ENCODE data around the gene ZNF19. TPM values are rescaled to one million over a fixed set of nuclear protein-coding genes. Genes with fewer than 3 reads are reported as not detected.
A peak's percentile ranks its signal among the peaks of the same experiment; 100 is the strongest.

The ZNF19 gene
- total RNA-seq, 4 donors from 2014 or later = 2.3 to 4.0 (median 2.9) TPM

- no peak for TF ChIP-seq EP300 (IDR thresholded peaks at IDR 0.05)
- TF ChIP-seq POLR2A (IDR thresholded peaks at IDR 0.05; ENCODE audit: low read depth) = no peak
- TF ChIP-seq CTCF (IDR thresholded peaks at IDR 0.05) = no peak
- no peak for TF ChIP-seq POLR2AphosphoS5 (IDR thresholded peaks at IDR 0.05)
- Histone ChIP-seq H3K4me1 (peaks cover 6 to 17% (median 16%) of the 10 kb centered on the region in 4 donors), H3K36me3 (peaks cover 16 to 44% (median 28%) of the 10 kb centered on the region in 4 donors), H3K4me3 (no peak overlapping the region), H3K27ac (replicated peaks in 1 of 4) (no peak overlapping the region), H3K27me3 (no peaks in the 10 kb centered on the region), H3K9me3 (no peaks in the 10 kb centered on the region)
- WGBS = 100% methylated on average over 2 of the region's 2 CpGs
- no peak for DNase-seq (ENCODE audit: extremely low spot score)
- intact Hi-C loops (cut with DNase I) = no loop called here
Observed at GRCh38 chr16:71480956-71481355, 8.2 kb downstream of the ZNF19 start.

- H3K36me3 ChIP-seq = peaks cover 25 to 59% (median 43%) of the 10 kb centered on the region in 4 donors
- H3K27ac ChIP-seq (replicated peaks in 1 of 4) = no peak overlapping the region
- 57% methylated on average over 3 of the region's 3 CpGs for WGBS
- H3K27me3 ChIP-seq = no peaks in the 10 kb centered on the region
- peaks cover 6 to 12% (median 10%) of the 10 kb centered on the region in 4 donors for H3K4me1 ChIP-seq
- H3K4me3 ChIP-seq = no peak overlapping the region
- no peaks in the 10 kb centered on the region for H3K9me3 ChIP-seq
- no peak for DNase-seq (ENCODE audit: extremely low spot score)
- no peak for TF ChIP-seq POLR2A (IDR thresholded peaks at IDR 0.05; ENCODE audit: low read depth)
- peak in 1 of 3 experiments; percentile 10 for TF ChIP-seq CTCF (IDR thresholded peaks at IDR 0.05)
- intact Hi-C loops (cut with DNase I) = no loop called here
Observed at GRCh38 chr16:71479420-71479819, 9.7 kb downstream of the ZNF19 start.

- no peak for DNase-seq (ENCODE audit: extremely low spot score)
- peaks cover 25 to 72% (median 53%) of the 10 kb centered on the region in 4 donors for H3K36me3 ChIP-seq
- WGBS = 91% methylated on average over 4 of the region's 4 CpGs
- H3K27ac ChIP-seq (replicated peaks in 1 of 4) = no peak overlapping the region
- no peaks in the 10 kb centered on the region for H3K9me3 ChIP-seq
- no peaks in the 10 kb centered on the region for H3K4me1 ChIP-seq
- no peak overlapping the region for H3K4me3 ChIP-seq
- intact Hi-C loops (cut with DNase I) = no loop called here
- no peaks in the 10 kb centered on the region for H3K27me3 ChIP-seq
- no peak for TF ChIP-seq POLR2AphosphoS5 (IDR thresholded peaks at IDR 0.05)
- TF ChIP-seq EP300 (IDR thresholded peaks at IDR 0.05) = no peak
- no peak for TF ChIP-seq POLR2A (IDR thresholded peaks at IDR 0.05; ENCODE audit: low read depth)
- no peak for TF ChIP-seq CTCF (IDR thresholded peaks at IDR 0.05)
Observed at GRCh38 chr16:71476457-71477124, 12.5 kb downstream of the ZNF19 start.

GRCh38 chr16:71474864-71475263 is 14.3 kb downstream of the ZNF19 start:
- Histone ChIP-seq H3K27ac (replicated peaks in 1 of 4) (no peak overlapping the region), H3K9me3 (no peaks in the 10 kb centered on the region), H3K27me3 (no peaks in the 10 kb centered on the region), H3K4me3 (no peak overlapping the region), H3K36me3 (peaks cover 25 to 74% (median 65%) of the 10 kb centered on the region in 4 donors), H3K4me1 (no peaks in the 10 kb centered on the region)
- WGBS = 72% methylated on average over 3 of the region's 3 CpGs
- intact Hi-C loops (cut with DNase I) = no loop called here
- DNase-seq (ENCODE audit: extremely low spot score) = no peak
- TF ChIP-seq POLR2A (IDR thresholded peaks at IDR 0.05; ENCODE audit: low read depth) (no peak), CTCF (IDR thresholded peaks at IDR 0.05) (no peak), POLR2AphosphoS5 (IDR thresholded peaks at IDR 0.05) (no peak), EP300 (IDR thresholded peaks at IDR 0.05) (no peak)

- no peak for DNase-seq (ENCODE audit: extremely low spot score)
- Histone ChIP-seq H3K4me3 (no peak overlapping the region), H3K9me3 (no peaks in the 10 kb centered on the region), H3K36me3 (peaks cover 25 to 79% (median 65%) of the 10 kb centered on the region in 4 donors), H3K27ac (replicated peaks in 1 of 4) (no peak overlapping the region), H3K27me3 (no peaks in the 10 kb centered on the region), H3K4me1 (no peaks in the 10 kb centered on the region)
- intact Hi-C loops (cut with DNase I) = no loop called here
- WGBS = 96% methylated on average over 5 of the region's 5 CpGs
- TF ChIP-seq POLR2AphosphoS5 (IDR thresholded peaks at IDR 0.05) = no peak
- TF ChIP-seq EP300 (IDR thresholded peaks at IDR 0.05) = no peak
- TF ChIP-seq POLR2A (IDR thresholded peaks at IDR 0.05; ENCODE audit: low read depth) = no peak
- no peak for TF ChIP-seq CTCF (IDR thresholded peaks at IDR 0.05)
Observed at GRCh38 chr16:71473891-71474290, 15.2 kb downstream of the ZNF19 start.

Data from esophagus muscularis mucosa (tissue), 4 donors.